ENCODE measurements around the gene AHDC1.
A peak's percentile ranks its signal among the peaks of the same experiment; 100 is the strongest.

DNA sequence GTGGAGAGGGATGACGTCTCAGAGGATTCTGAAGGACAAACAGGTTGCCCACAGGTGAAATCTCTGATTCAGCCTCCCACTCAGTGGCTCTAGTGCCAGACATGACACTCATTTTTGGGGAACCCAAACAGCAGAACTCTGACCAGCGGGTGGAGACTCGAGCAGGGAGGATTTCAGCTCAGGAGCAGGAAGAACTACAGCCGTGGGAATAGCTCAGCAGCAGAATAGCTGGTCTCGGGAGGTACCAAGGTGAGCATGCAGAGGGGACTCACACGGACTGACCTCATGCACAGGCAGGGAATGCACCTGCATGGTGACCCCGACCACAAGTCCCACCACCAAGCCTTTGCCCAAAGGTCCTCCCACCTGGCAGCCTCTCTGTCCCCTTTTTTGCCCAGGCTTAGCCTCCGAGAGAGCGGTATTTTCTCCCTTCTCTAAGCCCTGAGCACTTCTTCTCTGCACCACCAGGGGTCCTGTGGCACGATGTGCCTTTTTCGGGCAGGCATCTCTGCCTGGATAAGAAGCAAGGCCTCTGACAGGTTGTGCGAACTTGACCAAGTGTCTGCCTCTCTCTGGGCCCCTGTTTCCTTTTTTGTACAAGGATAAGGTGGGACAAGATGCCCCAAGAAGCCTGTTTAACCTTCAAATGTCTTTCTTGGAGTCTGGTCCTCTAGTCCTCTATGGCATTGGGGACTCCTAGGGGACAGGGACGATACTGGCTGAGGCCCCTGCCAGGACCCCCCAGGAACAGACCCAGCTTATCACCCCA is 39.8 kb upstream of the AHDC1 start:
- no peak for TF ChIP-seq EZH2 (IDR thresholded peaks at IDR 0.05; ENCODE audit: borderline replicate concordance, insufficient read depth, low read length, poor library complexity, severe bottlenecking)
- TF ChIP-seq, protein P1, sequence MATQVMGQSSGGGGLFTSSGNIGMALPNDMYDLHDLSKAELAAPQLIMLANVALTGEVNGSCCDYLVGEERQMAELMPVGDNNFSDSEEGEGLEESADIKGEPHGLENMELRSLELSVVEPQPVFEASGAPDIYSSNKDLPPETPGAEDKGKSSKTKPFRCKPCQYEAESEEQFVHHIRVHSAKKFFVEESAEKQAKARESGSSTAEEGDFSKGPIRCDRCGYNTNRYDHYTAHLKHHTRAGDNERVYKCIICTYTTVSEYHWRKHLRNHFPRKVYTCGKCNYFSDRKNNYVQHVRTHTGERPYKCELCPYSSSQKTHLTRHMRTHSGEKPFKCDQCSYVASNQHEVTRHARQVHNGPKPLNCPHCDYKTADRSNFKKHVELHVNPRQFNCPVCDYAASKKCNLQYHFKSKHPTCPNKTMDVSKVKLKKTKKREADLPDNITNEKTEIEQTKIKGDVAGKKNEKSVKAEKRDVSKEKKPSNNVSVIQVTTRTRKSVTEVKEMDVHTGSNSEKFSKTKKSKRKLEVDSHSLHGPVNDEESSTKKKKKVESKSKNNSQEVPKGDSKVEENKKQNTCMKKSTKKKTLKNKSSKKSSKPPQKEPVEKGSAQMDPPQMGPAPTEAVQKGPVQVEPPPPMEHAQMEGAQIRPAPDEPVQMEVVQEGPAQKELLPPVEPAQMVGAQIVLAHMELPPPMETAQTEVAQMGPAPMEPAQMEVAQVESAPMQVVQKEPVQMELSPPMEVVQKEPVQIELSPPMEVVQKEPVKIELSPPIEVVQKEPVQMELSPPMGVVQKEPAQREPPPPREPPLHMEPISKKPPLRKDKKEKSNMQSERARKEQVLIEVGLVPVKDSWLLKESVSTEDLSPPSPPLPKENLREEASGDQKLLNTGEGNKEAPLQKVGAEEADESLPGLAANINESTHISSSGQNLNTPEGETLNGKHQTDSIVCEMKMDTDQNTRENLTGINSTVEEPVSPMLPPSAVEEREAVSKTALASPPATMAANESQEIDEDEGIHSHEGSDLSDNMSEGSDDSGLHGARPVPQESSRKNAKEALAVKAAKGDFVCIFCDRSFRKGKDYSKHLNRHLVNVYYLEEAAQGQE (IDR thresholded peaks at IDR 0.05; ENCODE audit: borderline replicate concordance): no peak
- TF ChIP-seq, protein P2, sequence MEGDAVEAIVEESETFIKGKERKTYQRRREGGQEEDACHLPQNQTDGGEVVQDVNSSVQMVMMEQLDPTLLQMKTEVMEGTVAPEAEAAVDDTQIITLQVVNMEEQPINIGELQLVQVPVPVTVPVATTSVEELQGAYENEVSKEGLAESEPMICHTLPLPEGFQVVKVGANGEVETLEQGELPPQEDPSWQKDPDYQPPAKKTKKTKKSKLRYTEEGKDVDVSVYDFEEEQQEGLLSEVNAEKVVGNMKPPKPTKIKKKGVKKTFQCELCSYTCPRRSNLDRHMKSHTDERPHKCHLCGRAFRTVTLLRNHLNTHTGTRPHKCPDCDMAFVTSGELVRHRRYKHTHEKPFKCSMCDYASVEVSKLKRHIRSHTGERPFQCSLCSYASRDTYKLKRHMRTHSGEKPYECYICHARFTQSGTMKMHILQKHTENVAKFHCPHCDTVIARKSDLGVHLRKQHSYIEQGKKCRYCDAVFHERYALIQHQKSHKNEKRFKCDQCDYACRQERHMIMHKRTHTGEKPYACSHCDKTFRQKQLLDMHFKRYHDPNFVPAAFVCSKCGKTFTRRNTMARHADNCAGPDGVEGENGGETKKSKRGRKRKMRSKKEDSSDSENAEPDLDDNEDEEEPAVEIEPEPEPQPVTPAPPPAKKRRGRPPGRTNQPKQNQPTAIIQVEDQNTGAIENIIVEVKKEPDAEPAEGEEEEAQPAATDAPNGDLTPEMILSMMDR (IDR thresholded peaks at IDR 0.05; ENCODE audit: poor library complexity, severe bottlenecking): peak; percentile 23

Measured in neural cell (in vitro differentiated cells).